GM23338 (cell line): ENCODE data around the gene ZNF101. TPM values are rescaled to one million over a fixed set of nuclear protein-coding genes. Genes with fewer than 3 reads are reported as not detected.
A peak's percentile ranks its signal among the peaks of the same experiment; 100 is the strongest.

ENCODE experiments used
- ATAC-seq: fragments of 200-7000 bp; cut with Tn5 transposase; 3 replicates; pipeline ENCODE4 v1.9.1; 2020
- DNase-seq: peaks from one replicate; pipeline ENCODE4 v3.0.0-alpha.2; 2015; ENCODE audit warnings: low spot score
- H2AFZ ChIP-seq: fragments of 200-600 bp; sonication (generic); 2 replicates; pipeline ENCODE4 v1.8.0; 2016; ENCODE audit warnings: antibody characterized with exemption, mild to moderate bottlenecking, moderate library complexity
- H3F3A ChIP-seq: fragments of 200-600 bp; sonication (generic); replicated peaks from 2 replicates; pipeline ENCODE4 v1.8.0; 2017; ENCODE audit warnings: antibody characterized with exemption, mixed run types, low read depth
- H3K27ac ChIP-seq: fragments of 200-600 bp; sonication (generic); 2 replicates; pipeline ENCODE4 v1.6.1; 2016; ENCODE audit warnings: low read depth
- H3K27me3 ChIP-seq: fragments of 200-600 bp; sonication (generic); 2 replicates; pipeline ENCODE4 v1.8.0; 2016; ENCODE audit warnings: mild to moderate bottlenecking, mixed run types, moderate library complexity; ENCODE audit not compliant: insufficient read depth
- H3K36me3 ChIP-seq: fragments of 200-600 bp; sonication (generic); 2 replicates; pipeline ENCODE4 v1.8.0; 2016; ENCODE audit warnings: mild to moderate bottlenecking; ENCODE audit not compliant: insufficient read depth
- H3K4me1 ChIP-seq: fragments of 200-600 bp; sonication (generic); 2 replicates; pipeline ENCODE4 v1.8.0; 2016; ENCODE audit warnings: mild to moderate bottlenecking, moderate library complexity; ENCODE audit not compliant: insufficient read depth
- H3K4me2 ChIP-seq: fragments of 200-600 bp; sonication (generic); 2 replicates; pipeline ENCODE4 v1.7.1; 2017; ENCODE audit warnings: mixed run types
- H3K4me3 ChIP-seq: fragments of 200-600 bp; sonication (generic); 2 replicates; pipeline ENCODE4 v1.6.1; 2016; ENCODE audit warnings: mixed run types
- H3K79me2 ChIP-seq: fragments of 200-600 bp; sonication (generic); replicated peaks from 2 replicates; pipeline ENCODE4 v1.8.0; 2017; ENCODE audit warnings: mild to moderate bottlenecking; ENCODE audit not compliant: insufficient read depth
- H3K9me2 ChIP-seq: fragments of 200-600 bp; sonication (generic); 2 replicates; pipeline ENCODE4 v1.8.0; 2017; ENCODE audit not compliant: insufficient read depth
- H4K20me1 ChIP-seq: fragments of 200-600 bp; sonication (generic); replicated peaks from 2 replicates; pipeline ENCODE4 v1.8.0; 2017; ENCODE audit warnings: mild to moderate bottlenecking; ENCODE audit not compliant: insufficient read depth
- H3K27ac Mint-ChIP-seq: 2 replicates; pipeline ENCODE4 v1.8.0; 2020; ENCODE audit warnings: inconsistent platforms, mild to moderate bottlenecking, moderate library complexity, mixed read lengths
- H3K27me3 Mint-ChIP-seq: 3 replicates; pipeline ENCODE4 v1.8.0; 2022; ENCODE audit warnings: low read depth, mild to moderate bottlenecking, moderate library complexity, mixed read lengths, inconsistent platforms; ENCODE audit not compliant: insufficient read depth, poor library complexity
- H3K36me3 Mint-ChIP-seq: 3 replicates; pipeline ENCODE4 v1.8.0; 2021; ENCODE audit warnings: low read depth, mild to moderate bottlenecking, inconsistent platforms, moderate library complexity, mixed read lengths
- H3K4me1 Mint-ChIP-seq: 3 replicates; pipeline ENCODE4 v1.8.0; 2020; ENCODE audit warnings: mild to moderate bottlenecking, inconsistent platforms, mixed read lengths
- H3K4me3 Mint-ChIP-seq: 3 replicates; pipeline ENCODE4 v1.8.0; 2021; ENCODE audit warnings: moderate library complexity, mild to moderate bottlenecking, inconsistent platforms, mixed read lengths
- H3K9me3 Mint-ChIP-seq: 3 replicates; pipeline ENCODE4 v1.8.0; 2020; ENCODE audit warnings: moderate library complexity, mild to moderate bottlenecking, inconsistent platforms, mixed read lengths
- CREB1 ChIP-seq: fragments of 250-450 bp; sonication (Bioruptor Pico); IDR thresholded peaks from 2 replicates; pipeline ENCODE4 v1.5.0; 2020; ENCODE audit warnings: low read depth, mild to moderate bottlenecking, moderate library complexity
- CTCF ChIP-seq, 2 experiments: fragments of 200-600 bp in 1 of 2; sonication (generic) in 1 of 2; conservative IDR thresholded peaks; 2 replicates each; pipeline versions ENCODE4 v1.5.1 to v1.6.1; 2016 to 2017; ENCODE audit warnings: antibody characterized with exemption in 2 of 2, low read depth in 2 of 2, mild to moderate bottlenecking in 2 of 2, moderate library complexity in 1 of 2
- ETS1 ChIP-seq: IDR thresholded peaks from 2 replicates; pipeline ENCODE4 v1.6.1; 2016; ENCODE audit warnings: antibody characterized with exemption
- POLR2AphosphoS5 ChIP-seq: IDR thresholded peaks from 2 replicates; pipeline ENCODE4 v1.6.1; 2016; ENCODE audit warnings: antibody characterized with exemption, low read depth
- long read RNA-seq: library from polyadenylated mRNA; unstranded; transcript quantifications from one replicate; pipeline ENCODE4 v2.0.0, GENCODE V29; 2020; ENCODE audit not compliant: unreplicated experiment
- polyA plus RNA-seq: library from polyadenylated mRNA; unstranded; fragments of >200 nt; fragmentation: Nextera tagmentation; extraction: Ambion mirVana; gene quantifications from 2 replicates; pipeline ENCODE4 v1.2.1, GENCODE V29; 2016
- total RNA-seq: library from RNA; depleted of rRNA; stranded (reverse); fragments of >200 nt; shearing (Covaris generic); gene quantifications from 2 replicates; pipeline ENCODE4 v1.2.3, GENCODE V29; 2014; rRNA removed

ZNF101 gene
- total RNA-seq, result 46.4 and 51.0 TPM in 2 replicates
- 47.9 and 52.9 TPM in 2 replicates for polyA plus RNA-seq
- long read RNA-seq, full-length matches to known transcripts, result 6 of 12 reads
- long read RNA-seq, partial matches to known transcripts, result 0 of 12 reads
- long read RNA-seq, other reads (novel, unspliced or antisense), result 6 of 12 reads

- H3K4me1 Mint-ChIP-seq, result peaks cover 16% of the 10 kb centered on the region; the same call in 2 of the 3 replicates
- no peaks in the 10 kb centered on the region for H3K9me3 Mint-ChIP-seq
- peak within 1 kb of the TSS; percentile 92 for H3K4me3 ChIP-seq
- peaks cover 31% of the 10 kb centered on the region for H3K36me3 Mint-ChIP-seq
- H2AFZ ChIP-seq, result no peak within 1 kb of the TSS
- H3F3A ChIP-seq, result peaks cover 21% of the 10 kb centered on the region
- H3K79me2 ChIP-seq, result peaks cover 43% of the 10 kb centered on the region
- no peaks in the 10 kb centered on the region for H3K27me3 ChIP-seq
- peaks cover 8% of the 10 kb centered on the region; the same call in 1 of the 2 replicates for H3K36me3 ChIP-seq
- H3K4me2 ChIP-seq, result peak within 1 kb of the TSS; percentile 81
- H3K27ac ChIP-seq, result peak within 1 kb of the TSS; percentile 89
- peak; percentile 99 for DNase-seq
- peak within 1 kb of the TSS; percentile 92 for H3K4me3 Mint-ChIP-seq
- peaks cover 19% of the 10 kb centered on the region for H3K4me1 ChIP-seq
- H4K20me1 ChIP-seq, result peaks cover 33% of the 10 kb centered on the region
- TF ChIP-seq CTCF (conservative IDR thresholded peaks at IDR 0.05; ENCODE audit: low read depth in 2 of 2), result no peak
- peak; percentile 92 for TF ChIP-seq POLR2AphosphoS5
- peak; percentile 35; the same call in 1 of the 2 replicates for TF ChIP-seq CREB1
- H3K27me3 Mint-ChIP-seq, result peaks cover 18% of the 10 kb centered on the region
- ATAC-seq, result peak; percentile 77
- H3K9me2 ChIP-seq, result 0 out of 2 replicates have a peak, but pooled peaks cover 2% of the 10 kb centered on the region
- peak within 1 kb of the TSS; percentile 94 for H3K27ac Mint-ChIP-seq
Measured at GRCh38 chr19:19668230-19669012, at the start of gene ZNF101. ZNF101 (plus strand) TSS chr19:19668839; CDS start chr19:19668964, 125 bp downstream.

- H3K4me2 ChIP-seq, result peak overlapping the region; percentile 85
- H2AFZ ChIP-seq, result no peak overlapping the region; the same call in 1 of the 2 replicates
- H3F3A ChIP-seq, result 0 out of 2 replicates have a peak, but pooled peaks cover 3% of the 10 kb centered on the region
- peaks cover 18% of the 10 kb centered on the region for H3K36me3 Mint-ChIP-seq
- TF ChIP-seq CREB1, result no peak
- no peak for TF ChIP-seq ETS1
- no peaks in the 10 kb centered on the region; the same call in 1 of the 2 replicates for H3K4me1 ChIP-seq
- no peaks in the 10 kb centered on the region for H3K79me2 ChIP-seq
- no peaks in the 10 kb centered on the region for H3K9me2 ChIP-seq
- ATAC-seq (peak; percentile 6), DNase-seq (peak; percentile 26)
- peaks cover 9% of the 10 kb centered on the region; the same call in 2 of the 3 replicates for H3K4me1 Mint-ChIP-seq
- H3K27me3 ChIP-seq, result peaks cover 7% of the 10 kb centered on the region; the same call in 1 of the 2 replicates
- H4K20me1 ChIP-seq, result 0 out of 2 replicates have a peak, but pooled peaks cover 4% of the 10 kb centered on the region
- H3K4me3 ChIP-seq, result peak overlapping the region; percentile 59
- H3K36me3 ChIP-seq, result 0 out of 2 replicates have a peak, but pooled peaks cover 4% of the 10 kb centered on the region
- peak overlapping the region; percentile 76 for H3K4me3 Mint-ChIP-seq
- H3K27ac ChIP-seq, result no peak overlapping the region
- H3K27ac Mint-ChIP-seq, result no peak overlapping the region
- H3K9me3 Mint-ChIP-seq, result no peaks in the 10 kb centered on the region; the same call in 2 of the 3 replicates
- peaks cover 22% of the 10 kb centered on the region for H3K27me3 Mint-ChIP-seq
Measured at GRCh38 chr19:19619181-19619848, 49.3 kb upstream of the ZNF101 start.
